Measurements from ENCODE around the gene GSN. TPM values are rescaled to one million over a fixed set of nuclear protein-coding genes. Genes with fewer than 3 reads are reported as not detected.

Gene GSN
- polyA plus RNA-seq, 3 donors: 67.4 to 187 (median 95.8) TPM

GRCh38 chr9:121285835-121286687, 18.1 kb downstream of the GSN start:
- Histone ChIP-seq H3K27me3 (ENCODE audit: control insufficient read depth in 2 of 2, insufficient read depth in 2 of 2, low read length in 2 of 2) (no peaks in the 10 kb centered on the region), H3K79me2 (ENCODE audit: insufficient read depth, low read length) (peaks cover 35% of the 10 kb centered on the region), H3K4me1 (ENCODE audit: control insufficient read depth in 1 of 2, insufficient read depth in 2 of 2, low read length in 2 of 2) (peaks cover 84 to 91% of the 10 kb centered on the region in 2 donors), H4K20me1 (ENCODE audit: insufficient read depth, low read length) (peaks cover 8% of the 10 kb centered on the region), H3K27ac (ENCODE audit: low read depth in 1 of 2, low read length in 2 of 2) (peak overlapping the region; percentile 28 to 80), H3K4me3 (replicated peaks in 1 of 3; ENCODE audit: low read depth in 2 of 3, low read length in 3 of 3) (peak overlapping the region in 1 of 3 experiments; percentile 67), H3K9ac (ENCODE audit: insufficient read depth, low read length, poor library complexity, severe bottlenecking) (peak overlapping the region; percentile 31), H3K36me3 (replicated peaks in 1 of 2; ENCODE audit: control insufficient read depth in 1 of 2, insufficient read depth in 2 of 2, low read length in 2 of 2) (peaks cover 0 to 8% of the 10 kb centered on the region in 2 donors), H3K4me2 (replicated peaks; ENCODE audit: extremely low read depth, low read length, poor library complexity, severe bottlenecking) (peak overlapping the region; percentile 74), H3K9me3 (replicated peaks in 1 of 2; ENCODE audit: control insufficient read depth in 1 of 2, insufficient read depth in 1 of 2, low read length in 2 of 2) (no peaks in the 10 kb centered on the region), H2AFZ (ENCODE audit: insufficient read depth, low read depth, low read length, poor library complexity, severe bottlenecking) (peak overlapping the region; percentile 65)
- H3K4me1 Mint-ChIP-seq: peaks cover 87% of the 10 kb centered on the region
- DNase-seq: peak in 2 of 3 donors; percentile 69 to 76
- peaks cover 23 to 34% of the 10 kb centered on the region in 2 donors for H3K36me3 Mint-ChIP-seq
- H3K27ac Mint-ChIP-seq: peak overlapping the region; percentile 74 to 91 (median 88)
- H3K27me3 Mint-ChIP-seq (ENCODE audit: low read depth in 3 of 3): peaks cover 0 to 2% (median 2%) of the 10 kb centered on the region in 3 donors
- peaks cover 0 to 2% (median 0%) of the 10 kb centered on the region in 7 donors for H3K9me3 Mint-ChIP-seq
- no peak for TF ChIP-seq CTCF (IDR thresholded peaks at IDR 0.05)
- H3K4me3 Mint-ChIP-seq: peak overlapping the region; percentile 52 to 87
- 7% methylated on average over 15 of the region's 18 CpGs for WGBS (ENCODE audit: insufficient coverage)
- intact Hi-C loops (cut with micrococcal nuclease): loop anchor here in 1 of 2 donors (5.0 kb wide), 1 partner anchor 79 kb away; no protein-coding TSS in a partner anchor

DNA sequence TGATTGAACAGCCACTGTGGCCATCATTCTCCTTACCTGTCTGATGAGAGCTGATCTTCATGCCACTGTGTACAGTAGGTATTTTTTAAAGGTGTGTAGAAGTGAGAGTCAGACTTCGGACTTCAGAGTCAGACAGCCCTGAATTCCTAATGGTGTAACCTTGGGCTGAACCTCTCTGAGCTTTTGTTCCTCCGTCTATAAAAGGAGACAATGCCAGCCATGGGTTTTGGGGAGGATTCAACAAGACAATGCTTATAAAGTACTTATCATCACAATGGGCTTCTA, 18.7 kb downstream of the GSN start:
- Mint-ChIP-seq H3K9me3 (peaks cover 0 to 2% (median 0%) of the 10 kb centered on the region in 7 donors), H3K27ac (peak overlapping the region; percentile 74 to 91 (median 88)), H3K36me3 (peaks cover 23 to 33% of the 10 kb centered on the region in 2 donors), H3K4me3 (peak overlapping the region; percentile 52 to 87), H3K4me1 (peaks cover 81% of the 10 kb centered on the region), H3K27me3 (ENCODE audit: low read depth in 3 of 3) (peaks cover 0 to 2% (median 2%) of the 10 kb centered on the region in 3 donors)
- Histone ChIP-seq H3K27ac (ENCODE audit: low read depth in 1 of 2, low read length in 2 of 2) (peak overlapping the region; percentile 32 to 80), H3K9ac (ENCODE audit: insufficient read depth, low read length, poor library complexity, severe bottlenecking) (peak overlapping the region; percentile 31), H3K4me3 (replicated peaks in 1 of 3; ENCODE audit: low read depth in 2 of 3, low read length in 3 of 3) (peak overlapping the region in 1 of 3 experiments; percentile 67), H3K36me3 (replicated peaks in 1 of 2; ENCODE audit: control insufficient read depth in 1 of 2, insufficient read depth in 2 of 2, low read length in 2 of 2) (peaks cover 0 to 8% of the 10 kb centered on the region in 2 donors), H3K27me3 (ENCODE audit: control insufficient read depth in 2 of 2, insufficient read depth in 2 of 2, low read length in 2 of 2) (no peaks in the 10 kb centered on the region), H2AFZ (ENCODE audit: insufficient read depth, low read depth, low read length, poor library complexity, severe bottlenecking) (peak overlapping the region; percentile 65), H3K79me2 (ENCODE audit: insufficient read depth, low read length) (peaks cover 36% of the 10 kb centered on the region), H4K20me1 (ENCODE audit: insufficient read depth, low read length) (peaks cover 4% of the 10 kb centered on the region), H3K4me1 (ENCODE audit: control insufficient read depth in 1 of 2, insufficient read depth in 2 of 2, low read length in 2 of 2) (peaks cover 78 to 85% of the 10 kb centered on the region in 2 donors), H3K9me3 (replicated peaks in 1 of 2; ENCODE audit: control insufficient read depth in 1 of 2, insufficient read depth in 1 of 2, low read length in 2 of 2) (no peaks in the 10 kb centered on the region), H3K4me2 (replicated peaks; ENCODE audit: extremely low read depth, low read length, poor library complexity, severe bottlenecking) (peak overlapping the region; percentile 74)
- intact Hi-C loops (cut with micrococcal nuclease): loop anchor here in 1 of 2 donors (5.0 kb wide), 1 partner anchor 79 kb away; no protein-coding TSS in a partner anchor
- WGBS (ENCODE audit: insufficient coverage): 100% methylated on average over 1 of the region's 2 CpGs
- no peak for TF ChIP-seq CTCF (IDR thresholded peaks at IDR 0.05)
- no peak for DNase-seq

All from CD14-positive monocyte (primary cell).